Stimulated activated CD4-positive, alpha-beta T cell treated with anti-CD3 and anti-CD28 coated beads, TNF-alpha, amount 100 ng/mL, for 4 hours (primary cell): ENCODE data around the gene PBRM1.

Source experiments
- DNase-seq, 3 experiments: peaks; one replicate each; pipeline ENCODE4 v3.0.0-alpha.2; 2020; ENCODE audit warnings: low read depth in 3 of 3

Gene PBRM1

GRCh38 chr3:52524752-52525679, 160.7 kb downstream of the PBRM1 start:
- no peak for DNase-seq

- DNase-seq: no peak
Measured at GRCh38 chr3:52524258-52524751, 161.4 kb downstream of the PBRM1 start.

DNA sequence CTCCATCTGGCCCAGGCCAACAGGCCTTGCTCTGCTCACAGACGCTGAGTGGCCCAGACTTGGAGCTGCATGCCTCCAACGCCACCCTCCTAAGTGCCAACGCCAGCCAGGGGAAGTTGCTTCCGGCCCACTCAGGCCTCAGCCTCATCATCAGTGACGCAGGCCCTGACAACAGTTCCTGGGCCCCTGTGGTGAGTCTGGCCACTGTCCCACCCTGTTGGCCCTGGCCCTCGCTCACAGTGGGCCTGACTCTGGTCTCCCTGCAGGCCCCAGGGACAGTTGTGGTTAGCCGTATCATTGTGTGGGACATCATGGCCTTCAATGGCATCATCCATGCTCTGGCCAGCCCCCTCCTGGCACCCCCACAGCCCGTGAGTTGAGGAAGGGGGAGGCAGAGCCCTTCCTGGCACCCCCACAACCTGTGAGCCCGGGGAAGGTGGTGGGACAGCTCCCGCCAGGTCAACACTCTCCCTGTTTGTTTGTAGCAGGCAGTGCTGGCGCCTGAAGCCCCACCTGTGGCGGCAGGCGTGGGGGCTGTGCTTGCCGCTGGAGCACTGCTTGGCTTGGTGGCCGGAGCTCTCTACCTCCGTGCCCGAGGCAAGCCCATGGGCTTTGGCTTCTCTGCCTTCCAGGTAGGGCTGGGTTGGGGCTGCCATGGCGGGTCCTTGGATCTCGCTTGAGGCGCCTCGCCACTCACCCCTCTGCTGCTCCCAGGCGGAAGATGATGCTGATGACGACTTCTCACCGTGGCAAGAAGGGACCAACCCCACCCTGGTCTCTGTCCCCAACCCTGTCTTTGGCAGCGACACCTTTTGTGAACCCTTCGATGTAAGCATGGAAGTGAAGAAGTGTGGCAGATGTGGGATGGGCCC, 162.1 kb downstream of the PBRM1 start:
- DNase-seq: no peak

GRCh38 chr3:52522651-52523251, 163.0 kb downstream of the PBRM1 start:
- DNase-seq: no peak

GRCh38 chr3:52521881-52522650, 163.6 kb downstream of the PBRM1 start:
- no peak for DNase-seq

DNA sequence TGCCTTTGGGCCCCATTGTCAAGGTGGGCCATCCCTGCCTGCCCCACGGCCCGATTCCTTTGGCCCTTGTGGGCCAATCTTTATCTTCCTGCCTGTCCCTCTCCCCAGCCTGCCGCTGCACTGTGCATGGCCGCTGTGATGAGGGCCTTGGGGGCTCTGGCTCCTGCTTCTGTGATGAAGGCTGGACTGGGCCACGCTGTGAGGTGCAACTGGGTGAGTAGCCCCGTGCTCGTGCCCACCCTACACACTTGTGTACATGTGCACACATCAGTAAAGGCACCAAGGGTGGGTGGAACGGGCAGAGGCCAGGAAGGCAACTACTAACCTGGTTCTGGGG, 164.3 kb downstream of the PBRM1 start:
- DNase-seq: no peak

- no peak for DNase-seq
Measured at GRCh38 chr3:52520716-52521487, 164.8 kb downstream of the PBRM1 start.

GRCh38 chr3:52520141-52520667, 165.5 kb downstream of the PBRM1 start:
- no peak for DNase-seq

- no peak for DNase-seq
Measured at GRCh38 chr3:52519445-52520140, 166.1 kb downstream of the PBRM1 start.

- DNase-seq: no peak
Measured at GRCh38 chr3:52518723-52519444, 166.8 kb downstream of the PBRM1 start.

- DNase-seq: no peak
Measured at GRCh38 chr3:52517796-52518722, 167.7 kb downstream of the PBRM1 start.

- DNase-seq: no peak
Measured at GRCh38 chr3:52516509-52517195, 169.1 kb downstream of the PBRM1 start.

GRCh38 chr3:52515192-52515591, 170.5 kb downstream of the PBRM1 start:
- DNase-seq: no peak

GRCh38 chr3:52514576-52514975, 171.1 kb downstream of the PBRM1 start:
- no peak for DNase-seq

DNA sequence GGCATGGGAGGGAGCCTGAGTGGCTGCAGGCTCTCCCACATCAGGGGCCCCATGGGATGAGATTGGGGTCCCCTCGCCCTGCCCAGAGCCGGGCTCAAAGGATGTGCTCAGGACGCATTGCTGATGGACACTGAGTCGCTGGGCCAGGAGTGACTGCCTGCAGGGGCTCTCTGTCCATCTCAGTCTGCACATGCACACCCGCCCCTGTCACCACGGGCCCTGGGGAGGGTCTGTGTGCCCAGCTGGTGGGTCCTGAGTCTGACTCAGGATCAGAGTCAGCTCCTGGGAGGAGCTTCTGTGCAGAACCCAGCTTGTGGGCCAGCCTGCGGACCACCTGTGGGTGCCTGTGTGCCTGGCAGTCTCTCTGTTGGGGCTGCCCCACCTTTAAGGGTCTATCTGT, 172.4 kb downstream of the PBRM1 start:
- DNase-seq: no peak

DNA sequence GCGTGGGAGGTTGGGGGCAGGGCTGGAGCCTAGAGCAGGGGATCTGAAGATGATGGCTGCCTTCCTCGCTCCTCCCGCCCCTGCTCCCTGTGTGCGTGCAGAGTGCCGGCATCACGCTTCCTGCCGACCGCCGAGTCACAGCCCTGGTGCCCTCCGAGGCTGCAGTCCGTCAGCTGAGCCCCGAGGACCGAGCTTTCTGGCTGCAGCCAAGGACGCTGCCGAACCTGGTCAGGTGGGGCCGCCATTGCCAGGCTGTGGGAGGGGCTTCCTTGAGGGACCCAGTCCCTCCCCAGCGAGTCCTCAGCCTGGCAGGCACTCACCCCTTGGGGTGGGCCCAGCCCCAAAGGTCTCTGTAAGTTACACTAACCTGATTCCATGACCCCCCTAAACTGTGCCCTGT, 173.0 kb downstream of the PBRM1 start:
- no peak for DNase-seq

- DNase-seq: no peak
Measured at GRCh38 chr3:52512105-52512504, 173.6 kb downstream of the PBRM1 start.
